Measurements from ENCODE around the gene IL25. TPM values are rescaled to one million over a fixed set of nuclear protein-coding genes. Genes with fewer than 3 reads are reported as not detected.
A peak's percentile ranks its signal among the peaks of the same experiment; 100 is the strongest.
"Not testable (repeated sequence)": the region's sequence is repeated elsewhere in the genome, so short reads cannot be mapped to it uniquely, and the experiment has no call there.

The IL25 gene
- total RNA-seq, 1 donor from 2014 or later, result not detected

DNA sequence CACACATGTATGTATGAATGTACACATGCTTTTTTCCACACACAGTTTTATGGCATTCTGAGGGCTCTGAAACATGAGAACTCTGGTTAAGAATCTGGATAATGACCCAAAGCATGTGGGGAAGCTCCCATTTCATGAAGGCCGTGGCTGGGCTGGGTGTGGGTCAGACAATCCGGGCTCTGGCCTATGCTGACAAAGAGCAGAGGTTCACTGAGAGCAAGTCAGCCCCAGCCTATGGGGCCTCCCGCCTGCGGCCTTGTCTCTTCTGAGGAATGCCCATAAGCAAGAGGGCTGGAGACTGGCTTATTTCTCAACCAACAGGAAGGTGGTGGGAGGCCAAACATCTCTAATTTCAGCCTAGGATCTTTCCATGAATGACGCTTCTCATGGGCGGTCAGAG is 27.0 kb downstream of the IL25 start:
- no peaks in the 10 kb centered on the region for H3K9me3 ChIP-seq (ENCODE audit: control insufficient read depth in 3 of 3, low read length in 3 of 3)
- no peak overlapping the region for H3K27ac ChIP-seq (ENCODE audit: low read depth, low read length)
- H3K4me3 ChIP-seq (ENCODE audit: low read length in 3 of 3), result no peak overlapping the region
- H3K9ac ChIP-seq (ENCODE audit: low read depth in 1 of 3, low read length in 3 of 3), result no peak overlapping the region
- H3K27me3 ChIP-seq (ENCODE audit: control insufficient read depth in 3 of 3, insufficient read depth in 3 of 3, low read length in 3 of 3), result peaks cover 0 to 5% (median 3%) of the 10 kb centered on the region in 3 donors
- H3K36me3 ChIP-seq (ENCODE audit: control insufficient read depth in 3 of 3, insufficient read depth in 3 of 3, low read length in 3 of 3), result peaks cover 4 to 73% (median 56%) of the 10 kb centered on the region in 3 donors
- H3K4me1 ChIP-seq (ENCODE audit: control insufficient read depth in 3 of 3, insufficient read depth in 3 of 3, low read length in 3 of 3), result peaks cover 0 to 6% (median 0%) of the 10 kb centered on the region in 3 donors

DNA sequence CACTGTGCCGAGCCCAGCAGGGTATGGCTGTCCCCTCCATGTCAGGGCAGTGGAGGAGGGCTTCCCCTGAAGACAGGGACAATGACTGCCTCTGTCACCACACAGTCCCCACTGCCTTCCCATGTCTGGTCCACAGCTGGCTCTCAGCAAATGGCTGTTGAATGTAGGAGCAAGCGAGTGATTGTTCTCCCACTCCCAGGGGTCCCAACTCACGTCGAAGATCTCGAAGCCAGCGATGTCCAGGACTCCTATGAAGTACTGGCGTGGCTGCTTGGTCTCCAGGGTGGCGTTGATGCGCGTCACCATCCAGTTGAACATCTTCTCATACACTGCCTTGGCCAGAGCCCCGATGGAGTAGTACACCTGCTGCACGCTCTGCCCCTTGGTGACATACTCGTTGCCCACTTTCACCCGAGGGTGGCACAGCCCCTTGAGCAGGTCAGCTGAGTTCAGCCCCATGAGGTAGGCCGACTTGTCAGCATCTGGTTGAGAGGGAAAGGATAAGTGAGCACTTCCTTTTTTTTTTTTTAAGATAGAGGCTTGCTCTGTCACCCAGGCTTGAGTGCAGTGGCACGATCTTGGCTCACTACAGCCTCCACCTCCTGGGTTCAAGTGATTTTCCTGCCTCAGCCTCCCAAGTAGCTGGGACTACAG is 28.0 kb downstream of the IL25 start:
- H3K9me3 ChIP-seq (ENCODE audit: control insufficient read depth in 3 of 3, low read length in 3 of 3); H3K4me1 ChIP-seq (ENCODE audit: control insufficient read depth in 3 of 3, insufficient read depth in 3 of 3, low read length in 3 of 3); H3K9ac ChIP-seq (ENCODE audit: low read depth in 1 of 3, low read length in 3 of 3); H3K4me3 ChIP-seq (ENCODE audit: low read length in 3 of 3); H3K27ac ChIP-seq (ENCODE audit: low read depth, low read length); H3K27me3 ChIP-seq (ENCODE audit: control insufficient read depth in 3 of 3, insufficient read depth in 3 of 3, low read length in 3 of 3): not testable (repeated sequence)
- peaks cover 4 to 82% (median 59%) of the 10 kb centered on the region in 3 donors for H3K36me3 ChIP-seq (ENCODE audit: control insufficient read depth in 3 of 3, insufficient read depth in 3 of 3, low read length in 3 of 3)

DNA sequence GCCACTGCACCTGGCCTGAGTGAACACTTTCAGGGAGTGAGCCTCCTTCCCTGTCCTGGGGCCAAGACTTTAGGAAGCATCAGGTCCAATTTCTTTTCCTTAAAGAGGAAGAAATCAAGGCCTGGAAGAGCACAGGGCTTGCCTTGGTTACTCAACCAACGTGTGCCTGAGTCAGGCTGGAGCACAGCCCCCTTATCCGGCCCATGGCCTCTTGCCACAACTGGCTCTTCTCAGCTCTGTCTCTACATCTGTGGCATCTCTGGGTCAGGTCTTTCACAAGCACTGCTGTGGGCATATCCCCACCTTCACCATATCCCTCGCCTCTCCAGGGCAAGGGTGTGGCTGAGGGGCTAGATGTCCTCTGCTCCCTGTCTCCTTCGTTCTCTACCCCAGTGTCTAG is 28.7 kb downstream of the IL25 start:
- Histone ChIP-seq H3K27me3 (ENCODE audit: control insufficient read depth in 3 of 3, insufficient read depth in 3 of 3, low read length in 3 of 3) (peaks cover 0 to 10% (median 3%) of the 10 kb centered on the region in 3 donors), H3K36me3 (ENCODE audit: control insufficient read depth in 3 of 3, insufficient read depth in 3 of 3, low read length in 3 of 3) (peaks cover 4 to 82% (median 61%) of the 10 kb centered on the region in 3 donors), H3K9me3 (ENCODE audit: control insufficient read depth in 3 of 3, low read length in 3 of 3) (no peaks in the 10 kb centered on the region), H3K4me1 (ENCODE audit: control insufficient read depth in 3 of 3, insufficient read depth in 3 of 3, low read length in 3 of 3) (peaks cover 0 to 6% (median 0%) of the 10 kb centered on the region in 3 donors), H3K4me3 (ENCODE audit: low read length in 3 of 3) (no peak overlapping the region), H3K27ac (ENCODE audit: low read depth, low read length) (no peak overlapping the region), H3K9ac (ENCODE audit: low read depth in 1 of 3, low read length in 3 of 3) (peak overlapping the region in 1 of 3 donors; percentile 16)

DNA sequence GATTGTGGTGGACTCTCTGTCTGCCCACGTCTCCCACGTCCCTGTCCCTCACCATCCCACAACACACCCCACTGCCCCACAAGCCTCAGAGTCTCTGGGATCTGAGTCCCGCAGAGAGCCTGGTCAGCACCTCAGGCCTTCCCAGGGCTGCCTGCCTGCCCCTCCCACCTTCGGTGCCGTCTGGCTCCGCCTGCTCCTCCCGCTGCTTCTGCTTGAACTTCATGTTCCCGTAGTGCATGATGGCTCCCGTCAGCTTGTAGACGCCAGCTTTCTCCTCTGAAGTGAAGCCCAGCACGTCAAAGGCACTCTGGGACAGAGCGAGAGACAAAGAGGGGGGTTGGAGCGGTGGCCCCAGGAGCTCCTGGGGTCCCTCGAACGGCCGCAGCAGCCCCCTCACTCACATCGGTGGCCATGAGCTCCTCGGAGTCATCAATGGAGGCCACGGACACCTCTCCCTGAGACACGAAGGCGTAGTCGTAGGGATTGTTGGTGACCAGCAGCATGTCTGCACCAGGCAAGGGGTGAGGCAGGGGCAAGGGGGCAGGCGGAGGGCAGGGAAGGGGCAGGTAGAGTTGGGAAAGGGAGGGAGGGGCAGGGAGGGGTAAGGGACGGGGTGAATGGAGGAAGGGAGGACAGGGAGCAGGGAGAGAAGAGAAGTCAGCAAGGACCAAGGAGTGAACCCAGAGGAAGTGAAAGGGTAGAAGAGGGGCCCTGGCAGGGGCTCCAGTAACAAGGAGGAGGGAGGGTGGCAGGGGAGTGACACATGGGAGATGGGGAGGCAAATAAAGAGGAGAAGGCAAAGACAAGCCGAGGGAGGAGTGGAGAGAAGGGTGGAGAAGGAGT is 29.9 kb downstream of the IL25 start:
- H3K9me3 ChIP-seq (ENCODE audit: control insufficient read depth in 3 of 3, low read length in 3 of 3), result no peaks in the 10 kb centered on the region
- H3K27ac ChIP-seq (ENCODE audit: low read depth, low read length), result no peak overlapping the region
- peaks cover 2 to 73% (median 56%) of the 10 kb centered on the region in 3 donors for H3K36me3 ChIP-seq (ENCODE audit: control insufficient read depth in 3 of 3, insufficient read depth in 3 of 3, low read length in 3 of 3)
- H3K27me3 ChIP-seq (ENCODE audit: control insufficient read depth in 3 of 3, insufficient read depth in 3 of 3, low read length in 3 of 3), result peaks cover 0 to 14% (median 3%) of the 10 kb centered on the region in 3 donors
- H3K9ac ChIP-seq (ENCODE audit: low read depth in 1 of 3, low read length in 3 of 3), result no peak overlapping the region
- peaks cover 0 to 17% (median 0%) of the 10 kb centered on the region in 3 donors for H3K4me1 ChIP-seq (ENCODE audit: control insufficient read depth in 3 of 3, insufficient read depth in 3 of 3, low read length in 3 of 3)
- H3K4me3 ChIP-seq (ENCODE audit: low read length in 3 of 3), result no peak overlapping the region

DNA sequence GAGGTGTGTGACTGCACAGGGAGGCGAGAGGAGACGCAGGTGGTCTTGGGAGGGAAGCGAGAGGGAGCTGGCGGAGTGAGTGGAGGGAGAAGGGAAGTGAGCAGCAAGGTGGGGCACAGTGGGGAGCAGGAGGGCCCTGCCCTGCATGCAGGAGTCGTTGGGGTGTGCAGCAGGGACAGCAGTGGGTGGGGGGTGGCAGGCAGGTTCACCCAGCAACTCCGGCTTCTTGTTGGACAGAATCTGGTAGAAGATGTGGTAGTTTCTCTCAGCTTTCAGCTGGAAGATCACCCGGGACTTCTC is 30.5 kb downstream of the IL25 start:
- Histone ChIP-seq H3K9ac (ENCODE audit: low read depth in 1 of 3, low read length in 3 of 3) (no peak overlapping the region), H3K4me3 (ENCODE audit: low read length in 3 of 3) (no peak overlapping the region), H3K27me3 (ENCODE audit: control insufficient read depth in 3 of 3, insufficient read depth in 3 of 3, low read length in 3 of 3) (peaks cover 0 to 14% (median 3%) of the 10 kb centered on the region in 3 donors), H3K9me3 (ENCODE audit: control insufficient read depth in 3 of 3, low read length in 3 of 3) (no peaks in the 10 kb centered on the region), H3K27ac (ENCODE audit: low read depth, low read length) (no peak overlapping the region), H3K36me3 (ENCODE audit: control insufficient read depth in 3 of 3, insufficient read depth in 3 of 3, low read length in 3 of 3) (peaks cover 2 to 71% (median 52%) of the 10 kb centered on the region in 3 donors), H3K4me1 (ENCODE audit: control insufficient read depth in 3 of 3, insufficient read depth in 3 of 3, low read length in 3 of 3) (peaks cover 0 to 18% (median 0%) of the 10 kb centered on the region in 3 donors)

DNA sequence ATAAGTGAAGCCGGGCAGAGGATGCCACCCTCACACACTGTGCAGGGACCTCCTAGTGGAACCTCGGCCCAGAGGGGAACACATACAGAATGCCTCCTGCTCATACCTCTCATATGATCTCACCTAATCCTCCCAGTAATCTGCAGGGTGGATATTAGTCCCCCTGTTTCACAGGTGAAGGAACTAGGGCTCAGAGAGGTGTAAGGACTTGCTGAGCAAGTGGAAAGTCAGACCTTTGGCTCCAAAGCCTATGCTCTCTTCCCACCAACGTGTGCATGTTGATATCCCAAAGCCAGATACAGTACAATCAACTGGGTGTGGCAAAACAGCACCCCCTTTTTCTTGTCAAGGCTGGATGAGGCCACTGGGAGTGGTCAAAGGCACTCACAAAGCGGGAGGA is 31.3 kb downstream of the IL25 start:
- Histone ChIP-seq H3K27ac (ENCODE audit: low read depth, low read length) (no peak overlapping the region), H3K4me1 (ENCODE audit: control insufficient read depth in 3 of 3, insufficient read depth in 3 of 3, low read length in 3 of 3) (peaks cover 0 to 21% (median 0%) of the 10 kb centered on the region in 3 donors), H3K27me3 (ENCODE audit: control insufficient read depth in 3 of 3, insufficient read depth in 3 of 3, low read length in 3 of 3) (peaks cover 0 to 14% (median 3%) of the 10 kb centered on the region in 3 donors), H3K36me3 (ENCODE audit: control insufficient read depth in 3 of 3, insufficient read depth in 3 of 3, low read length in 3 of 3) (peaks cover 2 to 63% (median 46%) of the 10 kb centered on the region in 3 donors), H3K9me3 (ENCODE audit: control insufficient read depth in 3 of 3, low read length in 3 of 3) (no peaks in the 10 kb centered on the region), H3K9ac (ENCODE audit: low read depth in 1 of 3, low read length in 3 of 3) (no peak overlapping the region), H3K4me3 (ENCODE audit: low read length in 3 of 3) (no peak overlapping the region)

DNA sequence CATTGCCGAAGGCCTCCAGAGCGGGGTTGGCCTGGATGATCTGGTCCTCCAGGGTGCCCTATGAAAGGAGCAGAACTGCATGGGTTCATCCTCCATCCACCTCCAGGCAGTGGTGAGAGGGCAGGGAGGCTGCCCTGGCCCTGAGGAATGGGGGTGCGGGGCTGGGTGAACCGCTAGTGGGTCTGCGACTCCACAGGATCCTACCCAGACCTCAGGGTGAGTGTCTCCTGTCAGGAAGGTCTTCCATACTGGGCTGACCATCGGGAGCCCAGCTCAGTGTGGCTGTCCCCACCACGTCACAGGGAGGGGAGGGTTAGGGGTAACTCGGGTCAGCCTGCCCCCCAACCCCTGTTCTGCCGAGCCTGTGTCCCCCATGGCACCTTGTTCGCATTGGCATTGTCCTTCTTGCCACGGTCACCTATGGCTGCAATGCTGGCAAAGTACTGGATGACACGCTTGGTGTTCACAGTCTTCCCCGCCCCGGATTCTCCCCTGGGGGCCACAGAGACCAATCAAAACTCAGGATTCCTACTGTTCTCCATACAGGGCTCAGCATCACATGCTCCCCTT is 31.8 kb downstream of the IL25 start:
- Histone ChIP-seq H3K9ac (ENCODE audit: low read depth in 1 of 3, low read length in 3 of 3) (no peak overlapping the region), H3K27me3 (ENCODE audit: control insufficient read depth in 3 of 3, insufficient read depth in 3 of 3, low read length in 3 of 3) (peaks cover 0 to 14% (median 3%) of the 10 kb centered on the region in 3 donors), H3K27ac (ENCODE audit: low read depth, low read length) (no peak overlapping the region), H3K9me3 (ENCODE audit: control insufficient read depth in 3 of 3, low read length in 3 of 3) (no peaks in the 10 kb centered on the region), H3K36me3 (ENCODE audit: control insufficient read depth in 3 of 3, insufficient read depth in 3 of 3, low read length in 3 of 3) (peaks cover 2 to 60% (median 46%) of the 10 kb centered on the region in 3 donors), H3K4me3 (ENCODE audit: low read length in 3 of 3) (no peak overlapping the region), H3K4me1 (ENCODE audit: control insufficient read depth in 3 of 3, insufficient read depth in 3 of 3, low read length in 3 of 3) (peaks cover 0 to 24% (median 0%) of the 10 kb centered on the region in 3 donors)

GRCh38 chr14:23405096-23405495 is 32.5 kb downstream of the IL25 start:
- Histone ChIP-seq H3K4me3 (ENCODE audit: low read length in 3 of 3) (no peak overlapping the region), H3K27me3 (ENCODE audit: control insufficient read depth in 3 of 3, insufficient read depth in 3 of 3, low read length in 3 of 3) (peaks cover 0 to 14% (median 3%) of the 10 kb centered on the region in 3 donors), H3K27ac (ENCODE audit: low read depth, low read length) (no peak overlapping the region), H3K9ac (ENCODE audit: low read depth in 1 of 3, low read length in 3 of 3) (no peak overlapping the region), H3K36me3 (ENCODE audit: control insufficient read depth in 3 of 3, insufficient read depth in 3 of 3, low read length in 3 of 3) (peaks cover 2 to 56% (median 42%) of the 10 kb centered on the region in 3 donors), H3K4me1 (ENCODE audit: control insufficient read depth in 3 of 3, insufficient read depth in 3 of 3, low read length in 3 of 3) (peaks cover 0 to 24% (median 0%) of the 10 kb centered on the region in 3 donors), H3K9me3 (ENCODE audit: control insufficient read depth in 3 of 3, low read length in 3 of 3) (no peaks in the 10 kb centered on the region)

DNA sequence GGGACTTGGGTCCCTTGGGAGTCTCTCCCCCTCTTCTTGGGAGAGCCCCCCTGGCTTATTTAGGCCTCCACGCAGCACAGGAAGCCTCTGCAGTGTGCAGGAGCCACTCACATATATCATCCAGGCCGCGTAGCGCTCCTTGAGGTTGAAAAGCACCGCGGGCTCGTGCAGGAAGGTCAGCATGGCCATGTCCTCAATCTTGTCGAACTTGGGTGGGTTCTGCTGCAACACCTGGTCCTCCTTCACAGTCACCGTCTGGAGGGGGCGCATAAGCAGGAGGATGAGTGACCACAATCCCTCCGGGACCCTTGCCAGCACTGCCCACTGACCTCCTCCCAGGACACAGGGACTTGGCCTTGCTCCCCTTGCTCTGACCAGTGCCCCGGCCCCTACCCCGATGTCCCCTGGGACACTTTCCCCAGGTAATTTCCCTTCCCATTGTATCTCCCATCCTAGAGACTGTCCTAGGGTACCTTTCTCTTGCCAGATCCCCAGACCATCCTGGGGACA is 33.0 kb downstream of the IL25 start:
- H3K36me3 ChIP-seq (ENCODE audit: control insufficient read depth in 3 of 3, insufficient read depth in 3 of 3, low read length in 3 of 3), result peaks cover 2 to 53% (median 37%) of the 10 kb centered on the region in 3 donors
- H3K4me1 ChIP-seq (ENCODE audit: control insufficient read depth in 3 of 3, insufficient read depth in 3 of 3, low read length in 3 of 3), result peaks cover 0 to 24% (median 0%) of the 10 kb centered on the region in 3 donors
- H3K27ac ChIP-seq (ENCODE audit: low read depth, low read length), result no peak overlapping the region

More for the DNA sequence above, 33.0 kb downstream of the IL25 start:
- no peak overlapping the region for H3K4me3 ChIP-seq (ENCODE audit: low read length in 3 of 3)
- H3K9me3 ChIP-seq (ENCODE audit: control insufficient read depth in 3 of 3, low read length in 3 of 3), result no peaks in the 10 kb centered on the region
- no peak overlapping the region for H3K9ac ChIP-seq (ENCODE audit: low read depth in 1 of 3, low read length in 3 of 3)
- peaks cover 0 to 14% (median 3%) of the 10 kb centered on the region in 3 donors for H3K27me3 ChIP-seq (ENCODE audit: control insufficient read depth in 3 of 3, insufficient read depth in 3 of 3, low read length in 3 of 3)
